GM21423 (cell line): Measurements from ENCODE around the gene MRPL41.
A peak's percentile ranks its signal among the peaks of the same experiment; 100 is the strongest.
"Not testable (repeated sequence)": the region's sequence is repeated elsewhere in the genome, so short reads cannot be mapped to it uniquely, and the experiment has no call there.

Experiments
- ATAC-seq: cut with Tn5 transposase; IDR thresholded peaks from one replicate; pipeline ENCODE4 v1.9.1; 2021; ENCODE audit warnings: mild to moderate bottlenecking, moderate library complexity; ENCODE audit not compliant: unreplicated experiment

The MRPL41 gene

DNA sequence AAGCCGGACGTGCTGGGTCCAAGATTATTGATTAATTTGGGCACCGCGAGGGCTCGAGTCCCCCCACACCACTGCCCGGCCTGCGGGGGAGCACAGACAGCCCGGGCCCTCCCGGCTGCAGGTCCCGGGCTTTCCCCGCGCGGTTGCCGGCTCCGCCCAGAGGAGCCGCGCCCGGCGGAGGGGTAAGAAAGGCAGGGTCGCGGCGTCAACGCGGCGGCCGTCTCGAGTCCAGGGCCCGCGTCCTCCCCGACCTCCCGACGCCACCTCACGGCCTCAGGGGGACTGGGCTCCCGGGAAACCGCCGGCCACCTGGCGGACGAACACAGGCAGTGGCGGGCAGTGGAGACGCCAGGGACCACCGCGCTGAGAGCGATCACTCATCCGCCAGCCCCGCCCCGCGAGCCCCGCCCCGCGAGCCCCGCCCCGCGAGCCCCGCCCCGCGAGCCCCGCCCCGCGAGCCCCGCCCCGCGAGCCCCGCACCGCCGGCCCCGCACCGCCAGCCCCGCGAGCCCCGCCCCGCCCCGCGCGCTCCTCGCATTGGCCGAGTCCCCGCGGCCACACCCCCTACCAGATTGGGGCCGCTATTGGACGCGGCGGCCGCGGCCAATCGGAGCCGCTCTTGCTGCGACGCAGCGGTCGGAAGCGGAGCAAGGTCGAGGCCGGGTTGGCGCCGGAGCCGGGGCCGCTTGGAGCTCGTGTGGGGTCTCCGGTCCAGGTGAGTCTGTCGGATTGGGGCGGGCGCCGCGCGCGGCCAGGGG lies at the start of gene MRPL41:
MRPL41 (plus strand) TSS at position 616 of the 758 bp plus-strand sequence. CDS start 203 bp downstream, outside the sequence.
- ATAC-seq = peak; percentile 80

DNA sequence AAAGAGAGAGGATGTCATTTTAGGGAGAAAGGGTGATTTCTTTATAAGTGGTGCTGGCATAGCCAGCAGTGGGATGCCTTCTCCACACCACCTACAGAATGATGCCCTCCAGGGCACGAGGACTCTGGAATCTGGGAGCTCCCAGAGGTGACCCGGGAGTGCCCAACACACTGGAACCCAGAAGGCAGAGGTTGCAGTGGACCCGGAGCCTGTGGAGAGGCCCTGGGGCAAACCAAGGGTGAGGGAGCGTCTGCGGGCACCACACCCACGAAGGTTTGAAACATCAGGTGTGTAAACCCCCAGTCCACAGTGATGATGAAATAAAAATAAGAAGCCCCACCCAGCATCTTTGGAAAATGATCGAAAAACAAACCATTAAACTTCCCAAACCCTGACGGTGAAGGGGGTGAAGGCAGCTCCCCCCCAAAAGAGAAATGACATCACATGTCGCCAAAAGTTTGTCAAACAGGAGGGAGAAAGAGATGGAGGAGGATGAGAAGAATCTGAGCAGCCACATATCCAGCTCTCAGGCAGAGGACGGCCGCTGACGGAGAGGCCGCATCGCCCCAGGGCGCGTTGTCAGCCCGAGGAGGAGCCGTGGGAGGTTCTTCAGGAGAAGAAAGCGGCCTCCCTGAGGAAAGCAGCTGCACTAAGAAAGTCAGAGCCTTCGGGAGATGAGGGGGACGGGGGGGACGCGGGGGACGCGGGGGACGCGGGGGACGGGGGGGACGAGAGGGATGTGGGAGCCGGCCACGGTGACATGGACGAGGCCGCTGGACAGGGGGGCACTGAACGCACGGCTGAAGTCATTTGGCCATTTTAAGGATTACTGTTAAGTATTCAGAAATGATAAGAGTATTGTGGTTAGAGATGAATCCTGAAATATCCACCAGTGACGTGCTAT lies 49.4 kb upstream of the MRPL41 start:
- ATAC-seq = no peak

DNA sequence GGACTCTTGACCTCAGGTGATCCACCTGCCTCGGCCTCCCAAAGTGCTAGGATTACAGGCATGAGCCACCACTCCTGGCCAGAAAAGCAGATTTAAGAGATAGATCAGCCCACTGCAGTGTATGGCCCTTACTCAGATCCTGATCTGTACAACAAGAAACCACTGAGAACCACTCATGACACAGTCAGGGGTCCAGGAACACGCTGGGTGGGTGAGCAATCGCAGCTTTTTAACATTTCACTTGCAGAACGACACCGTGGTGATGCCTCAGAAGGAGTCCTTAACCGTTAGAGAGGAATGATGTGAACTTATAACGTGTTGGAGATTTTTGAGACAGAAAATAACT lies 47.3 kb upstream of the MRPL41 start:
- ATAC-seq = no peak

DNA sequence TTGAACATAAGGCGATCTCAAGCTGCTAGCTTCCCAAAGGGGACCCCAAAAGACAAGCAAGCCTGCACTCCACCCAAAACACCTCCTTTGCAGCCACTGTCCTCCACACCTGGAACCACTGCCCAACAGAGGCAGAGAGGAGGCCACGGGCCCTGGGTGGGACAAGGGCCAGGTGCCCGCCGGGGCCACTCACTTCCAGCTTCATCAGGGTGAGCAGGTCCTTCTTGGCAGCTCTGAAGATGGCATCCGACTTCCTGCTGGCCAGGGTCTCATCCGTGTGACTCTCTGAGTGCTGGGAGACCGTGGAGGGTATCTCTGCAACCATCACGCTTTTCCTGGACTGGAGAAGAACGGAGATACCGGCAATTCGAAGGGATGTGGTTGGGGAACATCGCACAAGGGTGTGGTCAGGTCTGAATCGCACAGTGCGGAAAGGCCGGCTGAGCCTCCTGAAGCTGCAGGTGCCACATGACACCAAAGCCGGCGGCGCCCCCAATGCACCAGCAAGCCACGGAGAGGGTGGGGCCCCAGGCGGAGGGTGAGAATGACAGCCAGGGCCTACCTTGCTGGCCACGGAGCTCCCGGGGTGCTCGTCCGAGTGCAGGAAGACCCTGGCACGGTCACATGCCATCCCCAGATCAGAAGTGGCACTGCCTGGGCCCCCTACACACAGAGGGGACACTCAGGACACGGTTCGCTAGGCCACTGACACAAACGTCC lies 46.1 kb upstream of the MRPL41 start:
- ATAC-seq = no peak

DNA sequence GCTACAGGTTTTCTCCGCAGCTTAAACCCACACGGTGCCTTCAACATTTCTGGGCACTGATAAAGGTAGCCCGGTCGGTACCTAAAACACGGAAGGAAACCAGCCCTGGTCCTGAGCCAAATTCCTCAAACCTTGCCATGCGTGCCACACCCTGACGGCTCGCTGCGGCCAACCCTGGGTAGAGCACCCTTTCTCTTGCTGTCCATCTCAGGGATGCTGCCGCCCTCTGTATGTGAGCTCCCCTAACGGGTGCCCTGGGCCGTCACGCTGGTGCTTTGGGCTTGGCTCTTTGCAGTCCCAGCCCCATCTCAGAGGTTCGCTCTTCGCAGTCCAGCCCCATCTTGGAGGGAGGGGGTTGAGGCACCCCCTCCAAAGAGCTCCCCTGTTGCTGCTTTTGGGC lies 45.4 kb upstream of the MRPL41 start:
- no peak for ATAC-seq

DNA sequence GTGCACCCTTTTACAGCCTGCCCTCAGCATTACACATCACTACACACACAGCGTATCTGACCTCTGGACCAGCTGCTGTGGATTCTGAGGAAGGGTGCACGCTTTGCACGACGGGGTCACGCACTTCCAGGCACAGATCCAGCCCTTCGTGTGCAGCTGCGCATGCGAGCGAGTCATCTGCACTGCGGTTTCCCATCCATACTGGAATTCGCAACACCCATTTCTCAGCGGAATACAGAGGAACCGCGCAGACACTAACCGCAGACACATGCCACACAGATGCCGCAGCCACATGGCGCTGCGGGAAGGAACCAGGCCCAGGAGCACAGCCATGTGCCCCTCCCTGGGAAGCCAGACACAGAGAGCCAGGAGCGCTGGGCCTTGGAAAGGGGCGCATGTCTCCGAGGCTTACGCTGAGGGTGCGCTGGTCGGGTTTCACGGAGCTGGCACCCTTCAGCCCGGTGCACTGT lies 44.9 kb upstream of the MRPL41 start:
- no peak for ATAC-seq

DNA sequence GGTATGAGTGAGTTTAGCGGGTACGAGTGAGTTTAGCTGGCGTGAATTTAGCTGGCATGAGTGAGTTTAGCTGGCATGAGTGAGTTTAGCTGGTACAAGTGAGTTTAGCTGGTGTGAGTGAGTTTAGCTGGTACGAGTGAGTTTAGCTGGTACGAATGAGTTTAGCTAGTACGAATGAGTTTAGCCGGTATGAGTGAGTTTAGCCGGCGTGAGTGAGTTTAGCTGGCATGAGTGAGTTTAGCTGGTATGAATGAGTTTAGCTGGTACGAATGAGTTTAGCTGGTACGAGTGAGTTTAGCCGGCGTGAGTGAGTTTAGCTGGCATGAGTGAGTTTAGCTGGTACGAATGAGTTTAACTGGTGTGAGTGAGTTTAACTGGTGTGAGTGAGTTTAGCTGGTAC lies 42.5 kb upstream of the MRPL41 start:
- ATAC-seq = no peak

DNA sequence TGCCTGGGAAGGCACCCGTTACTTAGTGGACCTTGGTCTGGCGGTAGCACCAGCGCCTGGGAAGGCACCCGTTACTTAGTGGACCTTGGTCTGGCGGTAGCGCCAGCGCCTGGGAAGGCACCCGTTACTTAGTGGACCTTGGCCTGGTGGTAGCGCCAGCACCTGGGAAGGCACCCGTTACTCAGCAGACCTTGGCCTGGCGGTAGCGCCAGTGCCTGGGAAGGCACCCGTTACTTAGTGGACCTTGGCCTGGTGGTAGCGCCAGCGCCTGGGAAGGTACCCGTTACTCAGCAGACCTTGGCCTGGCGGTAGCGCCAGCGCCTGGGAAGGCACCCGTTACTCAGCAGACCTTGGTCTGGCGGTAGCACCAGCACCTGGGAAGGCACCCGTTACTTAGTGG lies 40.6 kb upstream of the MRPL41 start:
- not testable (repeated sequence) for ATAC-seq

DNA sequence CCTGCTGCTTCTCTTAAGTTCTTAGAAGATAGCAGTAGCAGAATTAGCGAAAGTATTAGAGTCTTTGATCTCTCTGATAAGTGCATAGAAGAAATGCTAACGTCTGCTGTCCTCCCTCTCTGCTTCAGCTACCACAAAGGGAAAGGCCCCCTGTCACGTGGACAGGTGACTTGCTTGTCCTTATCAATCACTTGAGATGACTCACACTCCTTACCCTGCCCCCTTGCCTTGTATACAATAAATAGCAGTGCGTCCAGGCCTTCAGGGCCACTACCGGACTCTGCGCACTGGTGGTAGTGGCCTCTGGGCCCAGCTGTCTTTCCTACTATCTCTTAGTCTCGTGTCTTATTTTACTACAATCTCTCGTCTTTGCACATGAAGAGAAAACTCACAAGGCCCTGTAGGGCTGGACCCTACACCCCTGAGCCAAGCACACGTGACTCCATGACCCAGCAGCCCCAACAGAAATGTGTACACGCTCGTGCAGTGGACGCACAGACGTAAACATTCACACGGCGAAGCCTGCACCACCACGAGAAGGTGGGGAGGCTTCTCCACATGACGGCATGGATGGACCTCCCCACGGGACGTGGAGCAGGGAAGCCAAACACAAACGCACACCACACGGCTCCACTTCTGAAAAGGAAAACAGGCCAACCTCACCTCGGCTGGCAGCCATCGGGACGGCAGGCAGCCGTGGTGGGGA lies 39.8 kb upstream of the MRPL41 start:
- ATAC-seq = no peak

DNA sequence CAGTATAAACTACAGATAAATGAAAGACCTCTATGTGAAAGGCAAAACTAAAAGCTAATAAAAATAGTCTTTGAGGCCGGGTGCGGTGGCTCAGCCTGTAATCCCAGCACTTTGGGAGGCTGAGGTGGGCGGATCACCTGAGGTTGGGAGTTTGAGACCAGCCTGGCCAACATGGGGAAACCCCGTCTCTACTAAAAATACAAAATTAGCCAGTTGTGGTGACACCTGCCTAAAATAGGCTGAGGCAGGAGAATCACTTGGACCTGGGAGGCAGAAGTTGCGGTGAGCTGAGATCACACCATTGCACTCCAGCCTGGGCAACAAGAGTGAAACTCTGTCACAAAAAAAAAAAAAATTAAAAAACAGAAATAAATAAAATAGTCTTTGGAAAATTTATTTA lies 38.5 kb upstream of the MRPL41 start:
- not testable (repeated sequence) for ATAC-seq

DNA sequence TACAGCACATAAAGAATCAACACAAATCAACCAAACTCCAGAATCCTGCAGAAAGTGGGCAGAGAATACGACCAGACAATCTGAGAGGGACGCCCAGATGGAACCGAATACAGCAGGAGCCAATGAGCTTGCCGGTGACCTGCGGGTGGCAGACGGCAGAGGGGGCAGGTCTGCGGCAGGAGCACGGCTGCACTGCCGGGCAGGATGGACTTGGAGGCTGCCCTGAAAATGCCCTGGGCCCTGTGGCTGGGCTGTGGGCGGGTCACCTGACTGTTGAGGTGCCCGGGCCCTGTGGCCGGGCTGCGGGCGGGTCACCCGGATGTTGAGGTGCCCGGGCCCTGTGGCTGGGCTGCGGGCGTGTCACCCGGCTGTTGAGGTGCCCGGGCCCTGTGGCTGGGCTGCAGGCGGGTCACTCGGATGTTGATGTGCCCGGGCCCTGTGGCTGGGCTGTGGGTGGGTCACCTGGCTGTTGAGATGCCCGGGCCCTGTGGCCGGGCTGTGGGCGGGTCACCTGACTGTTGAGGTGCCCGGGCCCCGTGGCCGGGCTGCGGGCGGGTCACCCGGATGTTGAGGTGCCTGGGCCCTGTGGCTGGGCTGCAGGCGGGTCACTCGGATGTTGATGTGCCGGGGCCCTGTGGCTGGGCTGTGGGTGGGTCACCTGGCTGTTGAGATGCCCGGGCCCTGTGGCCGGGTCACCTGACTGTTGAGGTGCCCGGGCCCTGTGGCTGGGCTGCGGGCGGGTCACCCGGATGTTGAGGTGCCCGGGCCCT lies 37.7 kb upstream of the MRPL41 start:
- not testable (repeated sequence) for ATAC-seq

DNA sequence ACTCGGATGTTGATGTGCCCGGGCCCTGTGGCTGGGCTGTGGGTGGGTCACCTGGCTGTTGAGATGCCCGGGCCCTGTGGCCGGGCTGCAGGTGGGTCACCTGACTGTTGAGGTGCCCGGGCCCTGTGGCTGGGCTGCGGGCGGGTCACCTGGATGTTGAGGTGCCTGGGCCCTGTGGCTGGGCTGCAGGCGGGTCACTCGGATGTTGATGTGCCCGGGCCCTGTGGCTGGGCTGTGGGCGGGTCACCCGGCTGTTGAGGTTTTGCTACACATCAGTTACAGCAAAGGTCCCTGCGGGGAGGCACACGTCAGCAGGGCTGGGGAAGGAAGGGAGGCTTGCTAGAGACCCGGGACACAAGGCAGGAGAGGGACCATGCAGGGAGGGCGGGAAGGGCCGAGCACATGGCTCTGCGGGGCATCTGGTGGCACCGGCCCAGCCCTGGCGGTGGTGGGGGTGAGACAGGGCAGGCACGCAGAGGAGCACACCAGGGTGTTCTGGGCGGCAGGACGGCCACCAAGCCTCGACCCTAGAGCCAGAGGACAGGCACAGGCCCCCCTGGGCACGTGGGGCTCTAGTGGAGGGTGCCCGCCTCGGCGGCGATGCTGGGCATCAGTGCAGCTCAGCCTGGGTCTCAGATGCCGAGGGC lies 36.9 kb upstream of the MRPL41 start:
- ATAC-seq = no peak

DNA sequence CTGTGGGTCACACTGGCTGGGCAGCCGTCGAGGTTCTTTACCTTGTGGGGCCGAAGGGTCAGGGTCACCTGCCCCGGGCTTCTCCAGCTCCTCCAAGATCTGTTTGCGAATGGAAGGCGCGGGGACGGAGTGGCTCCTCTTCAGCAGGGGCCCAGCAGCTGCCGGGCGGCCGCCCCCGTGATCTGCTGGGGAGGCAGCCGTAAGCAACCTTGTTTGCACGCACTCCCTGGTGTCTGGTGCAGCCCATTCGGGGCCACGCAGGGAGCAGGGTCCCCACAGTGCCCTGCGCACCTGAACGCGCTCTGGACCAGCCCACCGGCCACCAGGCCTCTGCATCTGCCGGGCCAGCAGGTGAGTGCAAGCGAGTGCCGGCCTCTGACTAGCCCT lies 36.3 kb upstream of the MRPL41 start:
- no peak for ATAC-seq

DNA sequence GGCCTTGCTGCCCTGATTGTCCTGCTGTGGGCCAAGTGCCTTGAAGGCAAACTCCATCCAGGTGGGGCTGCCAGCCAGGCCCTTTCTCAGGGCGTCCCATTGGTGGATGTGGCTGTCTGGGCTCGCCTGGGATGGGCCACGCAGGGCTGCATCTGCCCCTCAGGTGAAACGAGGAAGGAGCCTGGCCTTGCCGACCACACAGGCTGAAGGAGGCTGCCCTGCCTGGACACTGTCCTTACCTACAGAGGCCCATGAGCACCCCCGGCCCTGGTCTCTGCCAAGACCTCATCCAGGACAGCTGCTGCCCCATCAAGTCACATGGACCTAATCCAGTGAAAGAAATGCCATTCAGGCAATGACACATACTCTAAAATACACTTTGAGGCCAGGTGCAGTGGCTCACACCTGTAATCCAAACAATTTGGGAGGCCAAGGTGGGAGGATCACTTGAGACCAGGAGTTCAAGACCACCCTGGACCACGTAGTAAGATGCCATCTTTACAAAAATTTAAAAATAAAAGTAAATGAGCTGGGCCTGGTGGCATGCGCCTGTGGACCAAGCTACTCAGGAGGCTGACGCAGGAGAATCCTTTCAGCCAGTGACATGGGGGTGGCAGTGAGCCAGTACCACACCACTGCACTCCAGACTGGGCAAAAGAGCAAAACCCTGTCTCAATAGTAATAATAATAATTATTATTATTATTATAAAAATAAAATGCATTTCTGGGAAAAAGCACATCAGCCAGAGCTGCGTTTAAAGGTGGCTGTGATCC lies 35.3 kb upstream of the MRPL41 start:
- no peak for ATAC-seq

DNA sequence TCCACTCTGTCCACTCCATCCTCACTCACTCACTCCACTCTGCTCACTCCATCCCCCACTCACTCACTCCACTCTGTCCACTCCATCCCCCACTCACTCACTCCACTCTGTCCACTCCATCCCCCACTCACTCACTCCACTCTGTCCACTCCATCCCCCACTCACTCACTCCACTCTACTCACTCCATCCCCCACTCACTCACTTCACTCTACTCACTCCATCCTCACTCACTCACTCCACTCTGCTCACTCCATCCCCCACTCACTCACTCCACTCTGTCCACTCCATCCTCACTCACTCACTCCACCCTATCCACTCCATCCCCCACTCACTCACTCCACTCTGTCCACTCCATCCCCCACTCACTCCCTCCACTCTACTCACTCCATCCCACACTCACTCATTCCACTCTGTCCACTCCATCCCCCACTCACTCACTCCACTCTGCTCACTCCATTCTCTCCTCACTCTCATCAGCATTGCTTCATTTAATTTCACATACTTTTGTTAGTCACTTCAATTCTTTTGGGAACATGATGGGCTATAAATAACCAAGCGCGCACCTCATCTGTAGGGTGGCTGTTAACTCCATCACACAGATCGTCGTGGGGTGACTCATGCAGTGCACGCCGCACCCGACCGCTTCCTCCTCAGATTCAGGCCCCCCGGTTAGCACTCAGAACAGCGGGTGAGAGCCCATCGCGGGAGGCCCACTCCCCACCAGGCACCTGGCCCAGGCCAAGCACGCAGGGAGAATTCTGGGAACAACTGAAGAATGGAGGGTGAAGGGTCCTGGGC lies 32.8 kb upstream of the MRPL41 start:
- not testable (repeated sequence) for ATAC-seq

DNA sequence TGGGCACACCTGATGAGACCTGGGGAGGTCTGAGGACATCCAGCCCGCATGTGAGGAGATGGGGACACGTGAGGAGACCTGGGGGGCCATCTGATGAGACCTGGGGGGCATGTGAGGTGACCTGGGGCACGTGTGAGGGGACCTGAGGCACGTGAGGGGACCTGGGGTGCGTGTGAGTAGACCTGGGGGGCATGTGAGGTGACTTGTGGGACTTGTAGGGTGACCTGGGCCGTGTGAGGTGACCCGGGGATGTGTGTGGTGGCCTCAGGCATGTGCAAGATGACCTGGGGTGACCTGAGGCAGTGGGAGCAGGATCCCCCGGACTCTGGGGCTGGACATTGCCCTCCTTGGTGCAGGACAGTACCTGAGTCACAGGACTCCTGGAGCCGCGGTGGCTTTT lies 32.1 kb upstream of the MRPL41 start:
- ATAC-seq = no peak

DNA sequence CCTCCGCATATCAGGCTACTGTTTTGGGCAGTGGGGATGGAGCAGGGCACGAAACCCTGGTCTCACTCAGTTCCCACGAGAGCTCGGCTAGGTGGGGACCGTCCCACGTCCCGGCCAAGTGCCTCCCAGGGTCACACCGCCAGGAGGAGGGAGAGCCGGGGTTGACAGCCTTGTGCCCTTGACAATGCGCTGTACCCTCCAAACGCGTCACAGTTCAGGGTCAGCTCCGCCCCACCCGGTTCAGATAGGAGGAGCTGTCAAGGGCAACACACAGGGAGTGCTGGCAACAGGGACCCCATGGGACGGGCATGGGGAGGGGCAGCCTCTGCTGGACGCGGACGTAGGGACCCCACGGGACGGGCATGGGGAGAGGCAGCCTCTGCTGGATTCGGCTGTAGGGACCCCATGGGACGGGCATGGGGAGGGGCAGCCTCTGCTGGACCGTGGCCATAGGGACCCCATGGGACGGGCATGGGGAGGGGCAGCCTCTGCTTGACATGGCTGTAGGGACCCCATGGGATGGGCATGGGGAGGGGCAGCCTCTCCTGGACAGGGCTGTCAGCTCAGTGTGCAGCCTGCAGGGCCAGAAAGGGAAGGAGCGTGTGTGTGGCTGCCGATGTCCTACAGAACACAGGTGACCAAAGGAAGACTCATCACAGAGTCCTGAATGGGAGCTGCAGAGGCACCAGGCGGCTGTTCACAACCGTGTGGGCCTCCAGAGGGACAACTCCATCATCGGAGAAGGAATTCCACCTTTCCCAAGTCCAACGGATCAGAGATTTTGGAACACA lies 30.9 kb upstream of the MRPL41 start:
- no peak for ATAC-seq
